Measurements from ENCODE around the gene TMEM19. TPM values are rescaled to one million over a fixed set of nuclear protein-coding genes. Genes with fewer than 3 reads are reported as not detected.

The TMEM19 gene
- total and polyA plus RNA-seq, 2 of the 8 experiments (the other 6 are each of a cell fraction or from before 2014, with no cell fraction given) = 12.6 to 19.1 TPM

DNA sequence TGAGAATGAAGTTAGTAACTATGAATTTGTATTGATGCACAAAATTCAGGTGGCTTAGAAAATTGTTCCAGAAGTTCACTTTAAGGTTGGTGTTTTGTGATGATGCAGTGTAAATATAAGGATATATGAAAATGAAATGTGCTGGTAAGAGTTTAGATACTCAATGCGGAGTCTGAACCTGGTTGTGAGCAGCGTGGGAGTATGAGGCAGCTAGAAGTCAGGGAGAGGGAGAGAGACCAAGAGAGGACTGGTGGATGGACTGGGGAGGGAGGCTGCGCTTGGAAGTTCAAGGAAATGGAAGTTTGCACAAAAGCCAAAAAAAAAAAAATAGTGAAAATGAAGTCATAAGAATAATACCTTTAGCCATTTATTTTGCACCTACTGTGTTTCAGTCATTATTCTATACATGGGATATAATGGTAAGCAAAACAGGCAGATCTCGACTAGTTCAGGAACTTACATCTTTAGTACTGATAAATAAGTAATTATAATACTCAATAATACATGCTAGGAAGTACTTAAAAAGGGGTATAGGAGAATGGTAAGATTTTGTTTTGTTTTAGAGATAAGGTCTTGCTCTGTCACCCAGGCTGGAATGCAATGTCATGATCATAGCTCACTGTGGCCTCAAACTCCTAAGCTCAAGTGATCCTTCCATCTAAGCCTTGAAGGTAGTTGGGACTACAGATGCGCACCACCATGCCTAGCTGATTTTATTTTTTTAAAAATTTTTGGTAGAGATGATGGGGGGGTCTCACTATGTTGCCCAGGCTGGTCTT, 58.8 kb downstream of the TMEM19 start:
- Histone ChIP-seq H3K14ac (ENCODE audit: insufficient read length) (no peak overlapping the region), H3K56ac (replicated peaks; ENCODE audit: insufficient read length, low read depth, low read length) (no peak overlapping the region), H3K27ac (ENCODE audit: low read depth, low read length) (no peak overlapping the region), H2BK12ac (ENCODE audit: low read depth, low read length) (no peak overlapping the region), H3K23me2 (ENCODE audit: low read depth, low read length) (no peaks in the 10 kb centered on the region), H3K9ac (replicated peaks in 1 of 4; ENCODE audit: extremely low read depth in 1 of 4, low read depth in 3 of 4, low read length in 3 of 4) (no peak overlapping the region), H3K4me2 (ENCODE audit: insufficient read depth in 1 of 2, low read depth in 2 of 2, low read length in 2 of 2) (no peak overlapping the region), H4K91ac (replicated peaks; ENCODE audit: insufficient read length, low read length) (no peak overlapping the region), H3K79me1 (ENCODE audit: low read depth, low read length) (no peaks in the 10 kb centered on the region), H2BK20ac (ENCODE audit: low read length) (no peak overlapping the region), H2BK15ac (ENCODE audit: low read length) (no peak overlapping the region), H3K4me3 (ENCODE audit: extremely low read depth in 1 of 4, insufficient read depth in 2 of 4, low read depth in 3 of 4, low read length in 4 of 4) (no peak overlapping the region), H2BK5ac (ENCODE audit: low read depth, low read length) (no peak overlapping the region), H3K36me3 (ENCODE audit: control insufficient read depth in 2 of 4, insufficient read depth in 4 of 4, low read length in 3 of 4) (no peaks in the 10 kb centered on the region), H4K8ac (ENCODE audit: extremely low read depth, insufficient read depth, low read length) (no peak overlapping the region), H3K27me3 (replicated peaks in 1 of 4; ENCODE audit: control insufficient read depth in 3 of 4, extremely low read depth in 1 of 4, insufficient read depth in 3 of 4, low read length in 3 of 4) (no peaks in the 10 kb centered on the region), H4K20me1 (replicated peaks in 1 of 2; ENCODE audit: control insufficient read depth in 1 of 2, insufficient read depth in 2 of 2, low read length in 2 of 2) (no peaks in the 10 kb centered on the region), H3K4ac (replicated peaks; ENCODE audit: insufficient read length, low read depth, low read length) (no peak overlapping the region), H3K9me3 (ENCODE audit: insufficient read depth in 2 of 2, low read depth in 1 of 2, low read length in 1 of 2) (no peaks in the 10 kb centered on the region), H3K79me2 (ENCODE audit: control insufficient read depth in 1 of 2, insufficient read depth in 2 of 2, low read length in 2 of 2) (no peaks in the 10 kb centered on the region), H2BK120ac (replicated peaks; ENCODE audit: low read depth, low read length) (no peak overlapping the region), H2AFZ (ENCODE audit: low read length) (no peak overlapping the region), H3K4me1 (replicated peaks in 1 of 4; ENCODE audit: control insufficient read depth in 3 of 4, insufficient read depth in 4 of 4, low read length in 3 of 4) (peaks cover 0 to 3% (median 0%) of the 10 kb centered on the region in 4 experiments; a peak in 1 of 7 replicates), H2AK5ac (ENCODE audit: low read depth, low read length) (no peak overlapping the region), H3K23ac (ENCODE audit: insufficient read length) (no peak overlapping the region), H4K5ac (ENCODE audit: insufficient read length, low read depth, low read length) (no peak overlapping the region), H3K18ac (ENCODE audit: extremely low read depth, low read length) (no peak overlapping the region)
- DNase-seq (ENCODE audit: low read depth in 1 of 2, low spot score in 2 of 2) (no peak), FAIRE-seq (no peak)
- ChIA-PET POLR2A (ENCODE audit: partially characterized antibody) (no interaction called here), CTCF (ENCODE audit: partially characterized antibody) (interaction anchor here (0.6 to 9.0 kb wide), 12 partner anchors 10 to 1031 kb away, joined by 3 to 97 read pairs (median 4); partner anchors contain the start of gene THAP2)
- TF ChIP-seq RBBP5 (IDR thresholded peaks at IDR 0.05; ENCODE audit: borderline replicate concordance, low read depth, low read length) (no peak), CEBPB (IDR thresholded peaks at IDR 0.05; ENCODE audit: low read depth, low read length) (no peak), SRF (IDR thresholded peaks at IDR 0.05; ENCODE audit: low read depth, low read length) (no peak), TAF7 (optimal IDR thresholded peaks at IDR 0.05; ENCODE audit: borderline replicate concordance, low read depth, low read length) (no peak), SUZ12 (IDR thresholded peaks at IDR 0.05; ENCODE audit: low read length) (no peak), POLR2AphosphoS5 (IDR thresholded peaks at IDR 0.05; ENCODE audit: low read depth, low read length) (no peak), PHF8 (conservative IDR thresholded peaks at IDR 0.05; ENCODE audit: low read depth, low read length) (no peak), KDM5A (IDR thresholded peaks at IDR 0.05; ENCODE audit: low read length) (no peak)
- 92% methylated on average over 5 of the region's 5 CpGs; no CpG with 5 or more reads in 1 of the 2 experiments for WGBS, 2 experiments (ENCODE audit: extremely low coverage in 1 of 2, insufficient coverage in 1 of 2, insufficient read length in 1 of 2, insufficient replicate concordance in 2 of 2, low coverage in 1 of 2, low lambda C conversion rate in 2 of 2, missing lambda C conversion rate in 1 of 2)

Data from H1 (cell line).